ENCODE data around the gene TP53INP2. TPM values are rescaled to one million over a fixed set of nuclear protein-coding genes. Genes with fewer than 3 reads are reported as not detected.

Gene TP53INP2
- total and polyA plus RNA-seq, 2 donors (not counting 1 experiment from before 2014, with no cell fraction given): 7.7 to 14.7 TPM

GRCh38 chr20:34706302-34706875 is 2.2 kb downstream of the TP53INP2 start:
- Histone ChIP-seq H4K20me1 (ENCODE audit: control insufficient read depth, insufficient read depth, low read length, poor library complexity, severe bottlenecking) (peaks cover 7% of the 10 kb centered on the region), H3K9ac (ENCODE audit: low read length) (no peak overlapping the region), H3K79me2 (ENCODE audit: control insufficient read depth, insufficient read depth, low read length) (no peaks in the 10 kb centered on the region), H3K4me3 (ENCODE audit: control extremely low read depth in 1 of 5, extremely low read depth in 1 of 5, insufficient read depth in 1 of 5, low read depth in 2 of 5, low read length in 4 of 5) (no peak overlapping the region), H3K36me3 (replicated peaks in 1 of 2; ENCODE audit: control extremely low read depth in 1 of 2, control insufficient read depth in 1 of 2, extremely low read depth in 1 of 2, insufficient read depth in 2 of 2, low read length in 1 of 2) (no peaks in the 10 kb centered on the region), H3K27ac (ENCODE audit: low read length in 2 of 2) (no peak overlapping the region), H3K4me2 (replicated peaks; ENCODE audit: low read depth, low read length, poor library complexity, severe bottlenecking) (no peak overlapping the region), H3K4me1 (ENCODE audit: control insufficient read depth in 2 of 2, insufficient read depth in 2 of 2, low read length in 2 of 2) (peaks cover 23 to 34% of the 10 kb centered on the region in 2 donors), H3K27me3 (replicated peaks in 1 of 4; ENCODE audit: control extremely low read depth in 1 of 4, control insufficient read depth in 3 of 4, insufficient read depth in 4 of 4, low read length in 3 of 4) (peaks cover 0 to 8% (median 0%) of the 10 kb centered on the region in 4 experiments), H2AFZ (ENCODE audit: insufficient read depth, low read depth, low read length, poor library complexity, severe bottlenecking) (no peak overlapping the region), H3K9me3 (ENCODE audit: control extremely low read depth in 1 of 3, control insufficient read depth in 2 of 3, insufficient read depth in 1 of 3, low read length in 2 of 3) (no peaks in the 10 kb centered on the region)
- Mint-ChIP-seq H3K4me1 (peaks cover 36% of the 10 kb centered on the region), H3K4me3 (peak overlapping the region; percentile 30), H3K27me3 (peaks cover 9% of the 10 kb centered on the region), H3K27ac (no peak overlapping the region), H3K9me3 (ENCODE audit: insufficient read depth) (no peaks in the 10 kb centered on the region)
- ATAC-seq (ENCODE audit: low read depth) (no peak), DNase-seq (no peak)
- intact Hi-C loops (cut with micrococcal nuclease): loop anchor here (10.0 kb wide), 3 partner anchors 118 to 712 kb away; partner anchors contain the start of genes EDEM2, NCOA6 and RALY
- POLR2A ChIA-PET: no interaction called here
- no CpG with 5 or more reads among the region's 1 CpG for WGBS (ENCODE audit: insufficient coverage)
- TF ChIP-seq EZH2 (IDR thresholded peaks at IDR 0.05; ENCODE audit: borderline replicate concordance, insufficient read depth, low read depth, low read length, poor library complexity, severe bottlenecking): no peak
- no peak for TF ChIP-seq CTCF (IDR thresholded peaks at IDR 0.05)
- CTCF ChIA-PET: interaction anchor here (0.9 to 4.5 kb wide), 3 partner anchors 168 to 190 kb away, joined by 3 to 69 read pairs (median 5); partner anchors contain the start of gene DYNLRB1
